ENCODE results near the gene CWC22. TPM values are rescaled to one million over a fixed set of nuclear protein-coding genes. Genes with fewer than 3 reads are reported as not detected.

The CWC22 gene
- total and polyA plus RNA-seq, 2 of the 13 experiments (the other 11 are each of a cell fraction or from before 2014, with no cell fraction given), result 5.7 to 29.2 TPM

GRCh38 chr2:179954026-179954425 lies 53.1 kb downstream of the CWC22 start (continued):
- TF ChIP-seq ZBTB40 (IDR thresholded peaks at IDR 0.05) (no peak), ZBTB40 (CRISPR knock-in tag; IDR thresholded peaks at IDR 0.05) (no peak), ZNF276 (CRISPR knock-in tag; IDR thresholded peaks at IDR 0.05; ENCODE audit: low read depth) (no peak), ZNF747 (CRISPR knock-in tag; IDR thresholded peaks at IDR 0.05; ENCODE audit: borderline replicate concordance) (no peak), TBP (CRISPR knock-in tag; IDR thresholded peaks at IDR 0.05) (no peak), RFXANK (CRISPR knock-in tag; IDR thresholded peaks at IDR 0.05) (no peak), ZSCAN5A (CRISPR knock-in tag; IDR thresholded peaks at IDR 0.05; ENCODE audit: borderline replicate concordance) (no peak), MED13 (CRISPR knock-in tag; IDR thresholded peaks at IDR 0.05) (no peak), NR3C1 (CRISPR knock-in tag; IDR thresholded peaks at IDR 0.05) (no peak), GABPB1 (CRISPR knock-in tag; IDR thresholded peaks at IDR 0.05) (no peak), IKZF5 (CRISPR knock-in tag; IDR thresholded peaks at IDR 0.05) (peak; percentile 21; the same call in 1 of the 2 replicates), JUND (CRISPR knock-in tag; IDR thresholded peaks at IDR 0.05) (no peak), NR0B2 (CRISPR knock-in tag; IDR thresholded peaks at IDR 0.05) (no peak), NONO (IDR thresholded peaks at IDR 0.05) (no peak), NONO (CRISPR knock-in tag; conservative IDR thresholded peaks at IDR 0.05) (no peak), PHF5A (CRISPR knock-in tag; IDR thresholded peaks at IDR 0.05; ENCODE audit: low read depth, unreplicated experiment) (no peak), RXRB (CRISPR knock-in tag; IDR thresholded peaks at IDR 0.05; ENCODE audit: borderline replicate concordance) (peak; percentile 73)
